ENCODE results near the gene FER.

DNA sequence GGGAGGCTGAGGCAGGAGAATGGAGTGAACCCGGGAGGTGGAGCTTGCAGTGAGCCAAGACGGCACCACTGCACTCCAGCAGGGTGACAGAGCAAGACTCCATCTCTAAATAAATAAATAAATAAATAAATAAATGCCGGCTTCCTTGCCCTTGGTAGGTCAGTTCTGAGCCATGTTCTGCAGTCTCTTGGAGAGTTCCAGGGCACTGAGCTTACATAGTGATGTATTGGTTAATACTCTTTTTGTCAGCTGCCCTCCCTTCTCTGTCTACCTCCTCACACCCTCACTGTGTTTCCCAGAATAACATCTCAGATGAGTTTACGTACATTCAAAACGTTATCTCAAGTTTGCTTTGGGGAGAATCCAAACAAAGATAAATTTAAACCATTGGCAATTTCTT, 45.2 kb upstream of the FER start:
- TF ChIP-seq, protein P1, sequence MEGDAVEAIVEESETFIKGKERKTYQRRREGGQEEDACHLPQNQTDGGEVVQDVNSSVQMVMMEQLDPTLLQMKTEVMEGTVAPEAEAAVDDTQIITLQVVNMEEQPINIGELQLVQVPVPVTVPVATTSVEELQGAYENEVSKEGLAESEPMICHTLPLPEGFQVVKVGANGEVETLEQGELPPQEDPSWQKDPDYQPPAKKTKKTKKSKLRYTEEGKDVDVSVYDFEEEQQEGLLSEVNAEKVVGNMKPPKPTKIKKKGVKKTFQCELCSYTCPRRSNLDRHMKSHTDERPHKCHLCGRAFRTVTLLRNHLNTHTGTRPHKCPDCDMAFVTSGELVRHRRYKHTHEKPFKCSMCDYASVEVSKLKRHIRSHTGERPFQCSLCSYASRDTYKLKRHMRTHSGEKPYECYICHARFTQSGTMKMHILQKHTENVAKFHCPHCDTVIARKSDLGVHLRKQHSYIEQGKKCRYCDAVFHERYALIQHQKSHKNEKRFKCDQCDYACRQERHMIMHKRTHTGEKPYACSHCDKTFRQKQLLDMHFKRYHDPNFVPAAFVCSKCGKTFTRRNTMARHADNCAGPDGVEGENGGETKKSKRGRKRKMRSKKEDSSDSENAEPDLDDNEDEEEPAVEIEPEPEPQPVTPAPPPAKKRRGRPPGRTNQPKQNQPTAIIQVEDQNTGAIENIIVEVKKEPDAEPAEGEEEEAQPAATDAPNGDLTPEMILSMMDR (IDR thresholded peaks at IDR 0.05): no peak
- no peak for TF ChIP-seq POLR2A (IDR thresholded peaks at IDR 0.05)
